Fibroblast of skin of right quadriceps (primary cell): ENCODE measurements around the gene PATL1.
"Not testable (repeated sequence)": the region's sequence is repeated elsewhere in the genome, so short reads cannot be mapped to it uniquely, and the experiment has no call there.

ENCODE experiments used
- DNase-seq: peaks from one replicate; pipeline ENCODE4 v3.0.0-alpha.2; 2013

PATL1 gene

GRCh38 chr11:59668950-59669610 lies at the start of gene PATL1:
PATL1 (minus strand) TSS chr11:59669037; CDS start chr11:59668895, 142 bp downstream.
- DNase-seq = peak; percentile 98

- DNase-seq = no peak
Observed at GRCh38 chr11:59716051-59716450, 47.2 kb upstream of the PATL1 start.

- no peak for DNase-seq
Observed at GRCh38 chr11:59713745-59714144, 44.9 kb upstream of the PATL1 start, which contains the start of gene OR10V1. OR10V1 (minus strand) TSS chr11:59713845; CDS start chr11:59713845, 0 bp downstream.

GRCh38 chr11:59710136-59710847 lies 41.5 kb upstream of the PATL1 start:
- DNase-seq = no peak

GRCh38 chr11:59708537-59708936 lies 39.7 kb upstream of the PATL1 start:
- DNase-seq = peak; percentile 22

- DNase-seq = no peak
Observed at GRCh38 chr11:59707371-59707770, 38.5 kb upstream of the PATL1 start.

- DNase-seq = peak; percentile 83
Observed at GRCh38 chr11:59706518-59707285, 37.9 kb upstream of the PATL1 start.

GRCh38 chr11:59705294-59705693 lies 36.5 kb upstream of the PATL1 start:
- DNase-seq = peak; percentile 7

GRCh38 chr11:59703515-59703914 lies 34.7 kb upstream of the PATL1 start:
- DNase-seq = not testable (repeated sequence)

- DNase-seq = not testable (repeated sequence)
Observed at GRCh38 chr11:59700157-59700556, 31.3 kb upstream of the PATL1 start.

GRCh38 chr11:59698506-59698905 lies 29.7 kb upstream of the PATL1 start:
- DNase-seq = no peak

GRCh38 chr11:59692915-59693314 lies 24.1 kb upstream of the PATL1 start:
- no peak for DNase-seq

GRCh38 chr11:59691156-59691555 lies 22.3 kb upstream of the PATL1 start:
- no peak for DNase-seq

GRCh38 chr11:59689015-59689414 lies 20.2 kb upstream of the PATL1 start:
- no peak for DNase-seq

- DNase-seq = not testable (repeated sequence)
Observed at GRCh38 chr11:59681260-59681725, 12.5 kb upstream of the PATL1 start.

GRCh38 chr11:59680287-59681154 lies 11.7 kb upstream of the PATL1 start:
- DNase-seq = peak; percentile 71

- DNase-seq = no peak
Observed at GRCh38 chr11:59679347-59679746, 10.5 kb upstream of the PATL1 start.

- no peak for DNase-seq
Observed at GRCh38 chr11:59678813-59679165, 10.0 kb upstream of the PATL1 start.

- DNase-seq = peak; percentile 24
Observed at GRCh38 chr11:59678118-59678812, 9.4 kb upstream of the PATL1 start.

- no peak for DNase-seq
Observed at GRCh38 chr11:59676205-59676604, 7.4 kb upstream of the PATL1 start.

GRCh38 chr11:59674291-59674690 lies 5.5 kb upstream of the PATL1 start:
- DNase-seq = no peak

- DNase-seq = no peak
Observed at GRCh38 chr11:59673291-59673690, 4.5 kb upstream of the PATL1 start.
